Coronary artery (tissue), 2 donors: ENCODE measurements around the gene DNAJC27.

Experiments used
- DNase-seq: peaks from one replicate; pipeline ENCODE4 v3.0.0-alpha.2; 2017; ENCODE audit warnings: low spot score
- H3K27ac ChIP-seq, 2 donors: fragments of 200-600 bp; sonication (generic); one replicate each; pipeline ENCODE4 v1.5.1; 2016 to 2019
- H3K4me3 ChIP-seq: fragments of 200-600 bp; sonication (generic); 2 replicates; pipeline ENCODE4 v1.5.1; 2016; ENCODE audit warnings: mild to moderate bottlenecking, moderate library complexity
- CTCF ChIP-seq: fragments of 200-600 bp; sonication (generic); IDR thresholded peaks from one replicate; pipeline ENCODE4 v1.5.1; 2019; ENCODE audit warnings: antibody characterized with exemption

The DNAJC27 gene

GRCh38 chr2:24910245-24910644, 61.5 kb downstream of the DNAJC27 start:
- Histone ChIP-seq H3K27ac (no peak overlapping the region), H3K4me3 (no peak overlapping the region)
- DNase-seq = no peak
- no peak for TF ChIP-seq CTCF

GRCh38 chr2:24909555-24910177, 62.1 kb downstream of the DNAJC27 start:
- TF ChIP-seq CTCF = no peak
- Histone ChIP-seq H3K27ac (no peak overlapping the region), H3K4me3 (no peak overlapping the region)
- DNase-seq = no peak

- Histone ChIP-seq H3K27ac (no peak overlapping the region), H3K4me3 (no peak overlapping the region)
- no peak for DNase-seq
- no peak for TF ChIP-seq CTCF
Measured at GRCh38 chr2:24908461-24908901, 63.3 kb downstream of the DNAJC27 start.

GRCh38 chr2:24907116-24907515, 64.6 kb downstream of the DNAJC27 start:
- H3K27ac ChIP-seq = no peak overlapping the region
- no peak overlapping the region for H3K4me3 ChIP-seq
- DNase-seq = no peak
- TF ChIP-seq CTCF = no peak

- DNase-seq = no peak
- no peak overlapping the region for H3K27ac ChIP-seq
Measured at GRCh38 chr2:24906466-24906865, 65.3 kb downstream of the DNAJC27 start.

GRCh38 chr2:24903161-24904103, 68.3 kb downstream of the DNAJC27 start:
- Histone ChIP-seq H3K4me3 (no peak overlapping the region), H3K27ac (no peak overlapping the region)
- TF ChIP-seq CTCF = no peak
- DNase-seq = no peak

More at GRCh38 chr2:24906466-24906865, 65.3 kb downstream of the DNAJC27 start:
- no peak for TF ChIP-seq CTCF
- H3K4me3 ChIP-seq = no peak overlapping the region
